ENCODE measurements around the gene ZNF526.

- TF ChIP-seq CTCF (IDR thresholded peaks at IDR 0.05) (no peak), POLR2A (IDR thresholded peaks at IDR 0.05) (no peak)
These were observed 31.0 kb upstream of the ZNF526 start for GRCh38 chr19:42189133-42189532.
